ENCODE measurements around the gene SF1.

- no peak for TF ChIP-seq CTCF (conservative IDR thresholded peaks at IDR 0.05 in 1 of 2, IDR thresholded peaks at IDR 0.05 in 1 of 2; ENCODE audit: extremely low read depth in 1 of 2, insufficient read depth in 1 of 2, low read depth in 1 of 2, low read length in 2 of 2)
- TF ChIP-seq EZH2 (IDR thresholded peaks at IDR 0.05; ENCODE audit: borderline replicate concordance, low read length), result no peak
Measured at GRCh38 chr11:64766881-64767280, 11.5 kb downstream of the SF1 start.

Measured in mammary epithelial cell (primary cell).